Adrenal gland (tissue), 12 donors: ENCODE measurements around the gene SHKBP1. TPM values are rescaled to one million over a fixed set of nuclear protein-coding genes. Genes with fewer than 3 reads are reported as not detected.

ENCODE experiments used
- DNase-seq, 7 donors: peaks; one replicate each; pipeline ENCODE4 v3.0.0-alpha.2; 2019 to 2020
- H3K27ac ChIP-seq, 5 donors: fragments of 200-600 bp; sonication (generic) in 4 of 5; 1 replicate in 3 of 5; 2 replicates in 2 of 5; pipeline versions ENCODE4 v1.5.1 to v1.8.0; 2016 to 2020; ENCODE audit warnings: mild to moderate bottlenecking in 1 of 5
- H3K27me3 ChIP-seq: fragments of 200-600 bp; 2 replicates; pipeline ENCODE4 v1.8.0; 2021
- H3K36me3 ChIP-seq, 2 donors: fragments of 200-600 bp; replicated peaks in 1 of 2; 1 replicate in 1 of 2; 2 replicates in 1 of 2; pipeline versions ENCODE4 v1.5.1 to v1.8.0; 2018 to 2022
- H3K4me1 ChIP-seq, 2 donors: fragments of 200-600 bp; replicated peaks in 1 of 2; 1 replicate in 1 of 2; 2 replicates in 1 of 2; pipeline versions ENCODE4 v1.5.1 to v1.8.0; 2018 to 2021
- H3K4me3 ChIP-seq, 4 donors: fragments of 200-600 bp; sonication (generic) in 3 of 4; one replicate each; pipeline ENCODE4 v1.5.1; 2016 to 2018
- H3K9me3 ChIP-seq, 3 donors: fragments of 200-600 bp; sonication (generic) in 1 of 3; replicated peaks in 1 of 3; 1 replicate in 2 of 3; 2 replicates in 1 of 3; pipeline versions ENCODE4 v1.5.1 to v1.8.0; 2016 to 2021
- CTCF ChIP-seq, 6 experiments: fragments of 450-650 bp in 4 of 6; fragments of 200-600 bp in 2 of 6; sonication (generic) in 1 of 6; IDR thresholded peaks; 1 replicate in 5 of 6; 2 replicates in 1 of 6; pipeline versions ENCODE4 v1.5.1 to v1.8.0; 2016 to 2021; ENCODE audit warnings: antibody characterized with exemption in 6 of 6, mild to moderate bottlenecking in 2 of 6, moderate library complexity in 1 of 6
- POLR2A ChIP-seq, 2 donors: fragments of 450-650 bp; IDR thresholded peaks; one replicate each; pipeline ENCODE4 v1.6.1; 2017; ENCODE audit warnings: antibody characterized with exemption in 2 of 2, mild to moderate bottlenecking in 2 of 2, moderate library complexity in 1 of 2
- WGBS, 4 donors: extraction: QIAGEN DNeasy Blood & Tissue Kit in 2 of 4; methylation state at CpG; one replicate each; pipeline versions ENCODE4 v1.1.5 to v1.1.7; 2013 to 2017; 5-methylcytosine and 5-hydroxymethylcytosine counted together
- intact Hi-C, 2 donors: fragments of 100-400 bp; cut with DNase I; formaldehyde crosslinking; loops; one replicate each; pipeline versions ENCODE4 v1.14.1 to v1.15.0; 2022 to 2023
- polyA plus RNA-seq, 3 donors: library from polyadenylated mRNA; stranded (reverse); fragments of 200-250 nt in 2 of 3; fragments of 350-450 nt in 1 of 3; fragmentation: Illumina TruSeq in 1 of 3; extraction: RNeasy Lipid Tissue Mini Kit (QIAGEN cat#74804) in 1 of 3; gene quantifications; one replicate each; pipeline ENCODE4 v1.2.3, GENCODE V29; 2013 to 2014
- total RNA-seq, 9 donors: library from RNA; depleted of rRNA in 4 of 9; stranded (reverse); fragments of >200 nt in 4 of 9; fragments of 120-200 nt in 1 of 9; fragmentation: NEBNext Ultra II Directional in 1 of 9; extraction: Animal tissue kit (Norgen Biotek cat#: 25700) in 1 of 9; gene quantifications; one replicate each; pipeline versions ENCODE4 v1.1.0 to v1.2.4, GENCODE V29; 2013 to 2023
- donor health status: healthy with polysubstance abuse.
- donor health status: Bipolar disorder and iron deficiency.
- donor health status: DM: yes; HTN: yes; CAD: no.
- donor health status: DM: no; HTN: no; CAD: no.
- donor health status: DM: no; HTN: no; CAD: no.
- donor health status: DM: yes; HTN: yes; CAD: no.

SHKBP1 gene
- total and polyA plus RNA-seq, 12 donors = 12.5 to 157 (median 51.6) TPM

DNA sequence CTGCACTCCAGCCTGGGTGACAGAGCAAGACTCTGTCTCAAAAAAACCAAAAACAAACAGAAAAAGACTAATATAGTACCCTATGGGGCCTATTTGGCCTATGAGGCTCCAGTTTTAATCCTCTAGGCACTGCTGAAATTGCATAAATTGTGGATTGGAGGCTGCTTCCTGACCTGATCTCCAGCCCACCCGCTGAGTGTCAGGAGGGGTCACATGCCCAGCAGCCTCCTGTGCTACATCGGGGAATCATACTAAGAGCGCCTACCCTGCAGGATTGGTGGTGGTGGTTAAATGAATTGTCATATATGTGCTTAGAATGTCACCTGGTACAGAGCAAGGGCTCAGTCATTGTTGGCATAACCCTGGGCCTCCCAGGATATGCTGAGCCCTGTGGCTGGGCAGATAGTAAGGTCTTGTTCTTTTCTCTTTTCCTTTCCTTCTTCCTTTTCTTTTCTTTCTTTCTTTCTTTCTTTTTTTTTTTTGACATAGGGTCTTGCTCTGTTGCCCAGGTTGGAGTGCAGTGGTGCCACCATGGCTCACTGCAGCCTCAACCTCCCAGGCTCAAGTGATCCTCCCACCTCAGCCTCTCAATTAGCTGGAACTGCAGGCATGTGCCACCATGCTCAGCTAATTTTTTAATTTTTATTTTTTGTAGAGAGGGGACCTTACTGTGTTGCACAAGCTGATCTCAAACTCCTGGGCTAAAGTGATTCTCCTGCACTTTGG, 55.8 kb downstream of the SHKBP1 start:
- H3K9me3 ChIP-seq = no peaks in the 10 kb centered on the region
- TF ChIP-seq CTCF (IDR thresholded peaks at IDR 0.05) (no peak), POLR2A (IDR thresholded peaks at IDR 0.05) (no peak)
- H3K27ac ChIP-seq = no peak overlapping the region
- no peaks in the 10 kb centered on the region for H3K4me1 ChIP-seq
- no peak for DNase-seq
- no peaks in the 10 kb centered on the region for H3K36me3 ChIP-seq
- WGBS, 4 donors = 71 to 84% (median 78%) methylated on average over 3 of the region's 3 CpGs
- intact Hi-C loops = loop anchor here in 1 of 2 donors (10.0 kb wide), 1 partner anchor 88 kb away; no protein-coding TSS in a partner anchor
- no peak overlapping the region for H3K4me3 ChIP-seq
- no peaks in the 10 kb centered on the region for H3K27me3 ChIP-seq

- no peak for TF ChIP-seq CTCF (IDR thresholded peaks at IDR 0.05)
- TF ChIP-seq POLR2A (IDR thresholded peaks at IDR 0.05) = no peak
- intact Hi-C loops = loop anchor here in 1 of 2 donors (10.0 kb wide), 1 partner anchor 88 kb away; no protein-coding TSS in a partner anchor
- Histone ChIP-seq H3K27me3 (no peaks in the 10 kb centered on the region), H3K4me1 (no peaks in the 10 kb centered on the region), H3K27ac (no peak overlapping the region), H3K4me3 (no peak overlapping the region), H3K9me3 (no peaks in the 10 kb centered on the region), H3K36me3 (no peaks in the 10 kb centered on the region)
- 79 to 87% (median 85%) methylated on average over 5 of the region's 5 CpGs for WGBS, 4 donors
- DNase-seq = no peak
These were observed 56.5 kb downstream of the SHKBP1 start for GRCh38 chr19:40633207-40633606.

- Histone ChIP-seq H3K4me3 (no peak overlapping the region), H3K27ac (no peak overlapping the region), H3K27me3 (no peaks in the 10 kb centered on the region), H3K4me1 (no peaks in the 10 kb centered on the region), H3K9me3 (no peaks in the 10 kb centered on the region), H3K36me3 (no peaks in the 10 kb centered on the region)
- no peak for DNase-seq
- intact Hi-C loops = loop anchor here in 1 of 2 donors (10.0 kb wide), 1 partner anchor 94 kb away; no protein-coding TSS in a partner anchor
- TF ChIP-seq POLR2A (IDR thresholded peaks at IDR 0.05) (no peak), CTCF (IDR thresholded peaks at IDR 0.05) (no peak)
- 60 to 77% (median 67%) methylated on average over 1 of the region's 1 CpG for WGBS, 4 donors
These were observed 61.7 kb downstream of the SHKBP1 start for GRCh38 chr19:40638327-40638726.

DNA sequence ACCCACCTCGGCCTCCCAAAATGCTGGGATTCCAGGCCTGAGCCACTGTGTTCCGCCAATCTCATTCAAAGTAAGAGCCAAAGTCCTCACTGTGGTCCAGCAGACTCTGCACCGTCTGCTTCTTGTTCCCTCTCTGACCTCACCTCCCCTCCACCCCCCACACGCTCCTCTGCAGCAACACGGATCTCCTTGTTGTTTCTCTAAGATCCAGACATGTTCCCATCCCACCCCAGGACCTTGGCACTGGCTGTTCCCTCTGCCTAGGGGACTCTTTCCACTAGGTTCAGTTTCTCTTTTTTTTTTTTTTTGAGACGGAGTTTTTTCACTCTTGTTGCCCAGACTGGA, 62.9 kb downstream of the SHKBP1 start:
- no peak overlapping the region for H3K27ac ChIP-seq
- no peak for TF ChIP-seq POLR2A (IDR thresholded peaks at IDR 0.05)
- no peak for TF ChIP-seq CTCF (IDR thresholded peaks at IDR 0.05)
- no peaks in the 10 kb centered on the region for H3K9me3 ChIP-seq
- no peaks in the 10 kb centered on the region for H3K27me3 ChIP-seq
- no peak for DNase-seq
- H3K4me1 ChIP-seq = no peaks in the 10 kb centered on the region
- H3K36me3 ChIP-seq = no peaks in the 10 kb centered on the region
- no peak overlapping the region for H3K4me3 ChIP-seq
- intact Hi-C loops = loop anchor here in 1 of 2 donors (10.0 kb wide), 1 partner anchor 95 kb away; no protein-coding TSS in a partner anchor
- WGBS, 4 donors = 75 to 85% (median 75%) methylated on average over 6 of the region's 6 CpGs
